Upper lobe of left lung (tissue), 6 donors: Measurements from ENCODE around the gene CXCL1. TPM values are rescaled to one million over a fixed set of nuclear protein-coding genes. Genes with fewer than 3 reads are reported as not detected.
A peak's percentile ranks its signal among the peaks of the same experiment; 100 is the strongest.

Experiments
- ATAC-seq, 2 donors: fragments of 200-7000 bp; cut with Tn5 transposase; one replicate each; pipeline ENCODE4 v1.9.1; 2022; ENCODE audit warnings: mild to moderate bottlenecking in 2 of 2, moderate library complexity in 2 of 2; ENCODE audit not compliant: low FRiP score in 2 of 2
- DNase-seq, 2 donors: peaks; one replicate each; pipeline ENCODE4 v3.0.0-alpha.2; 2019 to 2020
- H3K27ac ChIP-seq, 4 donors: fragments of 200-600 bp; sonication (generic); one replicate each; pipeline ENCODE4 v1.5.1; 2016 to 2019
- H3K27me3 ChIP-seq, 4 donors: fragments of 200-600 bp; sonication (generic); one replicate each; pipeline ENCODE4 v1.5.1; 2017 to 2019
- H3K36me3 ChIP-seq, 4 donors: fragments of 200-600 bp; sonication (generic); one replicate each; pipeline ENCODE4 v1.5.1; 2016 to 2019
- H3K4me1 ChIP-seq, 4 donors: fragments of 200-600 bp; sonication (generic); one replicate each; pipeline ENCODE4 v1.5.1; 2018 to 2019
- H3K4me3 ChIP-seq, 4 donors: fragments of 200-600 bp; sonication (generic); one replicate each; pipeline ENCODE4 v1.5.1; 2017 to 2019; ENCODE audit warnings: mild to moderate bottlenecking in 2 of 4, moderate library complexity in 1 of 4
- H3K9me3 ChIP-seq, 4 donors: fragments of 200-600 bp; sonication (generic); one replicate each; pipeline ENCODE4 v1.5.1; 2018 to 2019
- CTCF ChIP-seq, 6 experiments: fragments of 450-650 bp in 4 of 6; fragments of 200-600 bp in 2 of 6; sonication (generic) in 2 of 6; IDR thresholded peaks; one replicate each; pipeline ENCODE4 v1.5.1; 2016 to 2019; ENCODE audit warnings: antibody characterized with exemption in 6 of 6
- EP300 ChIP-seq, 4 donors: sonication (generic); formaldehyde crosslinking; IDR thresholded peaks; one replicate each; pipeline ENCODE4 v1.5.1; 2017; ENCODE audit warnings: antibody characterized with exemption in 4 of 4, control low read depth in 2 of 4
- POLR2A ChIP-seq, 4 donors: fragments of 450-650 bp; IDR thresholded peaks; one replicate each; pipeline ENCODE4 v1.5.1; 2016 to 2017; ENCODE audit warnings: antibody characterized with exemption in 4 of 4, mild to moderate bottlenecking in 2 of 4
- POLR2AphosphoS5 ChIP-seq, 2 donors: sonication (generic); formaldehyde crosslinking; IDR thresholded peaks; one replicate each; pipeline ENCODE4 v1.5.1; 2017; ENCODE audit warnings: antibody characterized with exemption in 2 of 2
- WGBS, 2 donors: methylation state at CpG; one replicate each; pipeline ENCODE4 v1.1.5; 2017 to 2018; 5-methylcytosine and 5-hydroxymethylcytosine counted together
- total RNA-seq, 6 donors: library from RNA; depleted of rRNA in 4 of 6; stranded (reverse); fragments of >200 nt in 4 of 6; gene quantifications; one replicate each; pipeline versions ENCODE4 v1.1.0 to v1.2.1, GENCODE V29; 2016 to 2021
- donor health status: DM: no; HTN: no; CAD: no; lungs with moderate emphysema.
- donor health status: DM: no; HTN: yes; CAD: no; lungs with severe emphysema.

The CXCL1 gene
- total RNA-seq, 6 donors from 2014 or later = 4.3 to 40.0 (median 12.1) TPM

- Histone ChIP-seq H3K36me3 (no peaks in the 10 kb centered on the region), H3K4me3 (no peak overlapping the region), H3K9me3 (no peaks in the 10 kb centered on the region), H3K4me1 (peaks cover 0 to 4% (median 0%) of the 10 kb centered on the region in 4 donors), H3K27me3 (no peaks in the 10 kb centered on the region), H3K27ac (no peak overlapping the region)
- DNase-seq (no peak), ATAC-seq (peak in 1 of 2 donors; percentile 70)
- TF ChIP-seq POLR2AphosphoS5 (IDR thresholded peaks at IDR 0.05) (no peak), CTCF (IDR thresholded peaks at IDR 0.05) (no peak), EP300 (IDR thresholded peaks at IDR 0.05) (no peak), POLR2A (IDR thresholded peaks at IDR 0.05) (no peak)
- WGBS, 2 donors = 26 to 43% methylated on average over 4 of the region's 4 CpGs
These were observed 35.3 kb downstream of the CXCL1 start for GRCh38 chr4:73904491-73904890.

GRCh38 chr4:73908965-73909364 is 39.8 kb downstream of the CXCL1 start:
- Histone ChIP-seq H3K27me3 (no peaks in the 10 kb centered on the region), H3K4me1 (peaks cover 0 to 4% (median 0%) of the 10 kb centered on the region in 4 donors), H3K36me3 (no peaks in the 10 kb centered on the region), H3K4me3 (no peak overlapping the region), H3K27ac (no peak overlapping the region), H3K9me3 (no peaks in the 10 kb centered on the region)
- no peak for ATAC-seq
- DNase-seq = no peak
- TF ChIP-seq CTCF (IDR thresholded peaks at IDR 0.05) (no peak), POLR2A (IDR thresholded peaks at IDR 0.05) (no peak), EP300 (IDR thresholded peaks at IDR 0.05) (no peak), POLR2AphosphoS5 (IDR thresholded peaks at IDR 0.05) (no peak)

GRCh38 chr4:73911746-73912145 is 42.6 kb downstream of the CXCL1 start:
- ATAC-seq = no peak
- TF ChIP-seq CTCF (IDR thresholded peaks at IDR 0.05) (no peak), EP300 (IDR thresholded peaks at IDR 0.05) (no peak), POLR2A (IDR thresholded peaks at IDR 0.05) (no peak), POLR2AphosphoS5 (IDR thresholded peaks at IDR 0.05) (no peak)
- H3K27ac ChIP-seq = no peak overlapping the region

GRCh38 chr4:73912191-73912590 is 43.0 kb downstream of the CXCL1 start:
- ATAC-seq (no peak), DNase-seq (no peak)
- no peak overlapping the region for H3K4me3 ChIP-seq
- no peaks in the 10 kb centered on the region for H3K36me3 ChIP-seq
- H3K9me3 ChIP-seq = no peaks in the 10 kb centered on the region
- 0% methylated on average over 1 of the region's 1 CpG for WGBS, 2 donors
- TF ChIP-seq EP300 (IDR thresholded peaks at IDR 0.05) (no peak), CTCF (IDR thresholded peaks at IDR 0.05) (no peak), POLR2AphosphoS5 (IDR thresholded peaks at IDR 0.05) (no peak), POLR2A (IDR thresholded peaks at IDR 0.05) (no peak)
- H3K27me3 ChIP-seq = no peaks in the 10 kb centered on the region
- H3K4me1 ChIP-seq = no peaks in the 10 kb centered on the region
- H3K27ac ChIP-seq = no peak overlapping the region

More at GRCh38 chr4:73911746-73912145, 42.6 kb downstream of the CXCL1 start:
- no peaks in the 10 kb centered on the region for H3K27me3 ChIP-seq
- DNase-seq = no peak
- no peak overlapping the region for H3K4me3 ChIP-seq
- H3K9me3 ChIP-seq = no peaks in the 10 kb centered on the region
- no peaks in the 10 kb centered on the region for H3K36me3 ChIP-seq
- H3K4me1 ChIP-seq = no peaks in the 10 kb centered on the region

- Histone ChIP-seq H3K27ac (no peak overlapping the region), H3K36me3 (no peaks in the 10 kb centered on the region), H3K27me3 (no peaks in the 10 kb centered on the region), H3K4me1 (no peaks in the 10 kb centered on the region), H3K9me3 (no peaks in the 10 kb centered on the region), H3K4me3 (no peak overlapping the region)
- no peak for ATAC-seq
- TF ChIP-seq POLR2A (IDR thresholded peaks at IDR 0.05) (no peak), POLR2AphosphoS5 (IDR thresholded peaks at IDR 0.05) (no peak), CTCF (IDR thresholded peaks at IDR 0.05) (no peak), EP300 (IDR thresholded peaks at IDR 0.05) (no peak)
- WGBS, 2 donors = 72 to 75% methylated on average over 1 of the region's 1 CpG
- no peak for DNase-seq
These were observed 44.9 kb downstream of the CXCL1 start for GRCh38 chr4:73914071-73914470.
